Smooth muscle cell (in vitro differentiated cells): ENCODE measurements around the gene AGBL1. TPM values are rescaled to one million over a fixed set of nuclear protein-coding genes. Genes with fewer than 3 reads are reported as not detected.

Experiments
- DNase-seq: peaks from one replicate; lab custom pipeline; 2025; ENCODE audit not compliant: unreplicated experiment; lab: John Stamatoyannopoulos, UW
- H2AFZ ChIP-seq: fragments of 200-600 bp; sonication (generic); 2 replicates; pipeline ENCODE4 v1.6.0; 2016; ENCODE audit warnings: antibody characterized with exemption, low read depth, mild to moderate bottlenecking
- H3F3A ChIP-seq: fragments of 200-600 bp; sonication (generic); 2 replicates; pipeline ENCODE4 v1.6.0; 2017; ENCODE audit warnings: antibody characterized with exemption, low read depth
- H3K27ac ChIP-seq: fragments of 200-600 bp; sonication (generic); 2 replicates; pipeline ENCODE4 v1.5.1; 2016; ENCODE audit warnings: low read depth, mild to moderate bottlenecking
- H3K27me3 ChIP-seq: fragments of 200-600 bp; sonication (generic); 2 replicates; pipeline ENCODE4 v1.6.1; 2016; ENCODE audit warnings: low read depth, mild to moderate bottlenecking
- H3K36me3 ChIP-seq: fragments of 200-600 bp; sonication (generic); 2 replicates; pipeline ENCODE4 v1.5.1; 2016; ENCODE audit warnings: low read depth
- H3K4me1 ChIP-seq: fragments of 200-600 bp; sonication (generic); 2 replicates; pipeline ENCODE4 v1.5.1; 2016; ENCODE audit warnings: low read depth
- H3K4me2 ChIP-seq: fragments of 200-600 bp; sonication (generic); 2 replicates; pipeline ENCODE4 v1.6.0; 2016; ENCODE audit warnings: mild to moderate bottlenecking
- H3K4me3 ChIP-seq: fragments of 200-600 bp; sonication (generic); 2 replicates; pipeline ENCODE4 v1.5.1; 2016; ENCODE audit warnings: mild to moderate bottlenecking
- H3K79me2 ChIP-seq: fragments of 200-600 bp; sonication (generic); 2 replicates; pipeline ENCODE4 v1.6.0; 2016; ENCODE audit warnings: low read depth, mild to moderate bottlenecking
- H3K9ac ChIP-seq: fragments of 200-600 bp; sonication (generic); 2 replicates; pipeline ENCODE4 v1.6.0; 2016; ENCODE audit warnings: low read depth
- H3K9me3 ChIP-seq: fragments of 200-600 bp; sonication (generic); replicated peaks from 2 replicates; pipeline ENCODE4 v1.5.1; 2016; ENCODE audit warnings: low read depth
- H4K20me1 ChIP-seq: fragments of 200-600 bp; sonication (generic); 2 replicates; pipeline ENCODE4 v1.6.0; 2016; ENCODE audit warnings: low read depth
- CTCF ChIP-seq: fragments of 200-600 bp; sonication (generic); IDR thresholded peaks from 2 replicates; pipeline ENCODE4 v1.5.1; 2017; ENCODE audit warnings: borderline replicate concordance, mild to moderate bottlenecking, antibody characterized with exemption; ENCODE audit not compliant: insufficient read depth, poor library complexity, severe bottlenecking
- WGBS: methylation state at CpG from one replicate; pipeline ENCODE4 v1.1.7; 2016; ENCODE audit warnings: low lambda C conversion rate; 5-methylcytosine and 5-hydroxymethylcytosine counted together
- polyA plus RNA-seq: library from polyadenylated mRNA; unstranded; fragments of >200 nt; fragmentation: Nextera tagmentation; extraction: Ambion mirVana; gene quantifications from 2 replicates; pipeline ENCODE4 v1.2.1, GENCODE V29; 2016
- total RNA-seq: library from RNA; depleted of rRNA; stranded (reverse); fragments of >200 nt; gene quantifications from 2 replicates; pipeline ENCODE4 v1.2.3, GENCODE V29; 2014

Gene AGBL1
- total and polyA plus RNA-seq, 2 experiments from 2014 or later = not detected

- H4K20me1 ChIP-seq = no peaks in the 10 kb centered on the region
- H3K36me3 ChIP-seq = no peaks in the 10 kb centered on the region
- no peak for TF ChIP-seq CTCF
Observed at GRCh38 chr15:86394866-86395265, 315.2 kb downstream of the AGBL1 start.

GRCh38 chr15:86399041-86399954, 319.6 kb downstream of the AGBL1 start:
- no peak for TF ChIP-seq CTCF

More at GRCh38 chr15:86394866-86395265, 315.2 kb downstream of the AGBL1 start:
- Histone ChIP-seq H3K4me3 (no peak overlapping the region), H3K27me3 (no peaks in the 10 kb centered on the region), H3K27ac (no peak overlapping the region), H3K79me2 (no peaks in the 10 kb centered on the region), H3K4me2 (no peak overlapping the region), H3F3A (no peaks in the 10 kb centered on the region), H3K9ac (no peak overlapping the region), H3K9me3 (no peaks in the 10 kb centered on the region), H3K4me1 (no peaks in the 10 kb centered on the region), H2AFZ (no peak overlapping the region)
- DNase-seq = no peak
- 90% methylated on average over 1 of the region's 1 CpG for whole genome bisulfite sequencing

GRCh38 chr15:86403221-86403620, 323.6 kb downstream of the AGBL1 start:
- no peaks in the 10 kb centered on the region for H3K9me3 ChIP-seq
- no peaks in the 10 kb centered on the region for H3K79me2 ChIP-seq
- no peak overlapping the region for H3K4me2 ChIP-seq
- H3K27me3 ChIP-seq = no peaks in the 10 kb centered on the region
- no peak overlapping the region for H3K9ac ChIP-seq
- no peaks in the 10 kb centered on the region for H3K4me1 ChIP-seq
- H3K27ac ChIP-seq = no peak overlapping the region
- no peaks in the 10 kb centered on the region for H3F3A ChIP-seq
- no peaks in the 10 kb centered on the region for H3K36me3 ChIP-seq
- no peaks in the 10 kb centered on the region for H4K20me1 ChIP-seq
- TF ChIP-seq CTCF = no peak
- DNase-seq = no peak
- no peak overlapping the region for H3K4me3 ChIP-seq
- no peak overlapping the region for H2AFZ ChIP-seq

More at GRCh38 chr15:86399041-86399954, 319.6 kb downstream of the AGBL1 start:
- H3F3A ChIP-seq = no peaks in the 10 kb centered on the region
- H3K4me2 ChIP-seq = no peak overlapping the region
- H3K36me3 ChIP-seq = no peaks in the 10 kb centered on the region
- H3K4me3 ChIP-seq = no peak overlapping the region
- H3K27ac ChIP-seq = no peak overlapping the region
- H2AFZ ChIP-seq = no peak overlapping the region
- H3K4me1 ChIP-seq = no peaks in the 10 kb centered on the region
- DNase-seq = no peak
- no peak overlapping the region for H3K9ac ChIP-seq
- H3K79me2 ChIP-seq = no peaks in the 10 kb centered on the region
- no peaks in the 10 kb centered on the region for H3K27me3 ChIP-seq
- no peaks in the 10 kb centered on the region for H3K9me3 ChIP-seq
- 87% methylated on average over 5 of the region's 5 CpGs for WGBS
- H4K20me1 ChIP-seq = no peaks in the 10 kb centered on the region
